ENCODE results near the gene ATP13A5.

The ATP13A5 gene

GRCh38 chr3:193346259-193346658, 32.3 kb downstream of the ATP13A5 start:
- DNase-seq (ENCODE audit: low read depth) = no peak
- TF ChIP-seq, protein P1, sequence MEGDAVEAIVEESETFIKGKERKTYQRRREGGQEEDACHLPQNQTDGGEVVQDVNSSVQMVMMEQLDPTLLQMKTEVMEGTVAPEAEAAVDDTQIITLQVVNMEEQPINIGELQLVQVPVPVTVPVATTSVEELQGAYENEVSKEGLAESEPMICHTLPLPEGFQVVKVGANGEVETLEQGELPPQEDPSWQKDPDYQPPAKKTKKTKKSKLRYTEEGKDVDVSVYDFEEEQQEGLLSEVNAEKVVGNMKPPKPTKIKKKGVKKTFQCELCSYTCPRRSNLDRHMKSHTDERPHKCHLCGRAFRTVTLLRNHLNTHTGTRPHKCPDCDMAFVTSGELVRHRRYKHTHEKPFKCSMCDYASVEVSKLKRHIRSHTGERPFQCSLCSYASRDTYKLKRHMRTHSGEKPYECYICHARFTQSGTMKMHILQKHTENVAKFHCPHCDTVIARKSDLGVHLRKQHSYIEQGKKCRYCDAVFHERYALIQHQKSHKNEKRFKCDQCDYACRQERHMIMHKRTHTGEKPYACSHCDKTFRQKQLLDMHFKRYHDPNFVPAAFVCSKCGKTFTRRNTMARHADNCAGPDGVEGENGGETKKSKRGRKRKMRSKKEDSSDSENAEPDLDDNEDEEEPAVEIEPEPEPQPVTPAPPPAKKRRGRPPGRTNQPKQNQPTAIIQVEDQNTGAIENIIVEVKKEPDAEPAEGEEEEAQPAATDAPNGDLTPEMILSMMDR (conservative IDR thresholded peaks at IDR 0.05; ENCODE audit: low read depth, low read length) = no peak
- no peak overlapping the region for H3K4me3 ChIP-seq (ENCODE audit: low read length)

GRCh38 chr3:193345431-193345830, 33.1 kb downstream of the ATP13A5 start:
- TF ChIP-seq, protein P1 (conservative IDR thresholded peaks at IDR 0.05; ENCODE audit: low read depth, low read length) = no peak
- no peak overlapping the region for H3K4me3 ChIP-seq (ENCODE audit: low read length)
- no peak for DNase-seq (ENCODE audit: low read depth)

DNA sequence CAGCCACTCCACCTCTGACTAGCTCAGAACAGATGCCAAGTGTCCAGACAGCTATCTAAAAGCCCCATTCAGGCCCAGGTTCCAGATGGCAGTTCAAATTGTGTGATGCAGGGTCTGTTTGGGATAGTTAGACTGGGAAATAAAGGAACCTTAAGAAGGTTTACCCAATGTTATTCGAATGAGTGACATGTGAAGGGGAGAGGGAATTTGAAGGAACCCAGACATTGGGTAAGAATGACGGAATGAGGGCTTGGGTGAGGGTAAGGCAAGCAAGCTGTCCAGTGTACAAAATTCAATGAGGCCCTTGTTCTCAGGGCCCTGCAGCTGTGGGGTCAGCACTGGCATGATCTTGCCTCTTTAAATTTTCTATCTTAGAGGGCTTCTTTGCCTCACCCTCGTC, 34.1 kb downstream of the ATP13A5 start:
- H3K4me3 ChIP-seq (ENCODE audit: low read length) = no peak overlapping the region
- no peak for DNase-seq (ENCODE audit: low read depth)
- TF ChIP-seq, protein P1 (conservative IDR thresholded peaks at IDR 0.05; ENCODE audit: low read depth, low read length) = no peak

GRCh38 chr3:193343726-193344222, 34.8 kb downstream of the ATP13A5 start:
- TF ChIP-seq, protein P1 (conservative IDR thresholded peaks at IDR 0.05; ENCODE audit: low read depth, low read length) = no peak
- no peak for DNase-seq (ENCODE audit: low read depth)
- H3K4me3 ChIP-seq (ENCODE audit: low read length) = no peak overlapping the region

GRCh38 chr3:193342551-193342950, 36.0 kb downstream of the ATP13A5 start:
- H3K4me3 ChIP-seq (ENCODE audit: low read length) = no peak overlapping the region
- TF ChIP-seq, protein P1 (conservative IDR thresholded peaks at IDR 0.05; ENCODE audit: low read depth, low read length) = no peak
- no peak for DNase-seq (ENCODE audit: low read depth)

GRCh38 chr3:193335031-193335430, 43.5 kb downstream of the ATP13A5 start:
- peak; percentile 42 for DNase-seq (ENCODE audit: low read depth)
- TF ChIP-seq, protein P1 (conservative IDR thresholded peaks at IDR 0.05; ENCODE audit: low read depth, low read length) = no peak

GRCh38 chr3:193333229-193333628, 45.3 kb downstream of the ATP13A5 start:
- H3K4me3 ChIP-seq (ENCODE audit: low read length) = no peak overlapping the region
- TF ChIP-seq, protein P1 (conservative IDR thresholded peaks at IDR 0.05; ENCODE audit: low read depth, low read length) = no peak

More at GRCh38 chr3:193335031-193335430, 43.5 kb downstream of the ATP13A5 start:
- H3K4me3 ChIP-seq (ENCODE audit: low read length) = no peak overlapping the region

More at GRCh38 chr3:193333229-193333628, 45.3 kb downstream of the ATP13A5 start:
- DNase-seq (ENCODE audit: low read depth) = no peak

Data from retinal pigment epithelial cell (primary cell).